ENCODE measurements around the gene PRPF38B.

PRPF38B gene

GRCh38 chr1:108718927-108719655, 27.0 kb downstream of the PRPF38B start:
- Histone ChIP-seq H3K9me3 (ENCODE audit: control insufficient read depth, insufficient read depth, low read length) (no peaks in the 10 kb centered on the region), H3K4me1 (ENCODE audit: control insufficient read depth, insufficient read depth, low read length) (peaks cover 5% of the 10 kb centered on the region; the same call in 1 of the 2 replicates), H3K27ac (ENCODE audit: low read length) (no peak overlapping the region), H3K4me3 (ENCODE audit: low read length) (no peak overlapping the region), H3K27me3 (ENCODE audit: control insufficient read depth, insufficient read depth, low read length) (no peaks in the 10 kb centered on the region), H3K36me3 (ENCODE audit: control insufficient read depth, insufficient read depth, low read length) (no peaks in the 10 kb centered on the region)
- no peak for DNase-seq (ENCODE audit: low read depth, low spot score)
- WGBS (ENCODE audit: insufficient coverage, insufficient read length) = no CpG with 5 or more reads among the region's 6 CpGs

- no peaks in the 10 kb centered on the region for H3K9me3 ChIP-seq (ENCODE audit: control insufficient read depth, insufficient read depth, low read length)
- H3K27ac ChIP-seq (ENCODE audit: low read length) = no peak overlapping the region
- H3K4me3 ChIP-seq (ENCODE audit: low read length) = no peak overlapping the region
- H3K27me3 ChIP-seq (ENCODE audit: control insufficient read depth, insufficient read depth, low read length) = no peaks in the 10 kb centered on the region
- H3K4me1 ChIP-seq (ENCODE audit: control insufficient read depth, insufficient read depth, low read length) = peaks cover 5% of the 10 kb centered on the region; the same call in 1 of the 2 replicates
- H3K36me3 ChIP-seq (ENCODE audit: control insufficient read depth, insufficient read depth, low read length) = no peaks in the 10 kb centered on the region
- no CpG with 5 or more reads among the region's 8 CpGs for WGBS (ENCODE audit: insufficient coverage, insufficient read length)
- no peak for DNase-seq (ENCODE audit: low read depth, low spot score)
Observed at GRCh38 chr1:108719656-108720435, 27.7 kb downstream of the PRPF38B start.

GRCh38 chr1:108722292-108722691, 30.2 kb downstream of the PRPF38B start:
- Histone ChIP-seq H3K36me3 (ENCODE audit: control insufficient read depth, insufficient read depth, low read length) (no peaks in the 10 kb centered on the region), H3K27ac (ENCODE audit: low read length) (no peak overlapping the region), H3K27me3 (ENCODE audit: control insufficient read depth, insufficient read depth, low read length) (no peaks in the 10 kb centered on the region), H3K4me1 (ENCODE audit: control insufficient read depth, insufficient read depth, low read length) (peaks cover 5% of the 10 kb centered on the region; the same call in 1 of the 2 replicates), H3K4me3 (ENCODE audit: low read length) (no peak overlapping the region), H3K9me3 (ENCODE audit: control insufficient read depth, insufficient read depth, low read length) (no peaks in the 10 kb centered on the region)
- DNase-seq (ENCODE audit: low read depth, low spot score) = no peak
- no CpG with 5 or more reads among the region's 6 CpGs for WGBS (ENCODE audit: insufficient coverage, insufficient read length)

GRCh38 chr1:108725906-108726305, 33.8 kb downstream of the PRPF38B start:
- Histone ChIP-seq H3K36me3 (ENCODE audit: control insufficient read depth, insufficient read depth, low read length) (no peaks in the 10 kb centered on the region), H3K4me3 (ENCODE audit: low read length) (no peak overlapping the region), H3K27ac (ENCODE audit: low read length) (no peak overlapping the region), H3K4me1 (ENCODE audit: control insufficient read depth, insufficient read depth, low read length) (no peaks in the 10 kb centered on the region), H3K27me3 (ENCODE audit: control insufficient read depth, insufficient read depth, low read length) (no peaks in the 10 kb centered on the region), H3K9me3 (ENCODE audit: control insufficient read depth, insufficient read depth, low read length) (no peaks in the 10 kb centered on the region)
- no CpG with 5 or more reads among the region's 1 CpG for WGBS (ENCODE audit: insufficient coverage, insufficient read length)
- no peak for DNase-seq (ENCODE audit: low read depth, low spot score)

GRCh38 chr1:108728327-108728923, 36.3 kb downstream of the PRPF38B start:
- H3K27ac ChIP-seq (ENCODE audit: low read length) = no peak overlapping the region
- WGBS (ENCODE audit: insufficient coverage, insufficient read length) = no CpG with 5 or more reads among the region's 8 CpGs
- no peaks in the 10 kb centered on the region for H3K9me3 ChIP-seq (ENCODE audit: control insufficient read depth, insufficient read depth, low read length)
- no peak for DNase-seq (ENCODE audit: low read depth, low spot score)
- H3K27me3 ChIP-seq (ENCODE audit: control insufficient read depth, insufficient read depth, low read length) = no peaks in the 10 kb centered on the region
- H3K4me3 ChIP-seq (ENCODE audit: low read length) = no peak overlapping the region
- H3K36me3 ChIP-seq (ENCODE audit: control insufficient read depth, insufficient read depth, low read length) = no peaks in the 10 kb centered on the region
- no peaks in the 10 kb centered on the region for H3K4me1 ChIP-seq (ENCODE audit: control insufficient read depth, insufficient read depth, low read length)

- WGBS (ENCODE audit: insufficient coverage, insufficient read length) = no CpG with 5 or more reads among the region's 4 CpGs
- H3K4me3 ChIP-seq (ENCODE audit: low read length) = no peak overlapping the region
- H3K27me3 ChIP-seq (ENCODE audit: control insufficient read depth, insufficient read depth, low read length) = no peaks in the 10 kb centered on the region
- H3K36me3 ChIP-seq (ENCODE audit: control insufficient read depth, insufficient read depth, low read length) = no peaks in the 10 kb centered on the region
- H3K27ac ChIP-seq (ENCODE audit: low read length) = no peak overlapping the region
- H3K9me3 ChIP-seq (ENCODE audit: control insufficient read depth, insufficient read depth, low read length) = no peaks in the 10 kb centered on the region
- no peak for DNase-seq (ENCODE audit: low read depth, low spot score)
- H3K4me1 ChIP-seq (ENCODE audit: control insufficient read depth, insufficient read depth, low read length) = no peaks in the 10 kb centered on the region
Observed at GRCh38 chr1:108729481-108729880, 37.4 kb downstream of the PRPF38B start.

GRCh38 chr1:108732398-108732797, 40.3 kb downstream of the PRPF38B start:
- no peaks in the 10 kb centered on the region for H3K9me3 ChIP-seq (ENCODE audit: control insufficient read depth, insufficient read depth, low read length)
- no peaks in the 10 kb centered on the region for H3K27me3 ChIP-seq (ENCODE audit: control insufficient read depth, insufficient read depth, low read length)
- no peaks in the 10 kb centered on the region for H3K36me3 ChIP-seq (ENCODE audit: control insufficient read depth, insufficient read depth, low read length)
- H3K4me3 ChIP-seq (ENCODE audit: low read length) = no peak overlapping the region
- no CpG with 5 or more reads among the region's 1 CpG for WGBS (ENCODE audit: insufficient coverage, insufficient read length)
- no peak overlapping the region for H3K27ac ChIP-seq (ENCODE audit: low read length)
- DNase-seq (ENCODE audit: low read depth, low spot score) = no peak
- H3K4me1 ChIP-seq (ENCODE audit: control insufficient read depth, insufficient read depth, low read length) = no peaks in the 10 kb centered on the region

GRCh38 chr1:108734171-108734865, 42.2 kb downstream of the PRPF38B start:
- Histone ChIP-seq H3K9me3 (ENCODE audit: control insufficient read depth, insufficient read depth, low read length) (no peaks in the 10 kb centered on the region), H3K4me3 (ENCODE audit: low read length) (no peak overlapping the region), H3K4me1 (ENCODE audit: control insufficient read depth, insufficient read depth, low read length) (no peaks in the 10 kb centered on the region), H3K36me3 (ENCODE audit: control insufficient read depth, insufficient read depth, low read length) (no peaks in the 10 kb centered on the region), H3K27me3 (ENCODE audit: control insufficient read depth, insufficient read depth, low read length) (no peaks in the 10 kb centered on the region), H3K27ac (ENCODE audit: low read length) (no peak overlapping the region)
- no CpG with 5 or more reads among the region's 1 CpG for WGBS (ENCODE audit: insufficient coverage, insufficient read length)
- DNase-seq (ENCODE audit: low read depth, low spot score) = no peak

- no peaks in the 10 kb centered on the region for H3K36me3 ChIP-seq (ENCODE audit: control insufficient read depth, insufficient read depth, low read length)
- no peak overlapping the region for H3K4me3 ChIP-seq (ENCODE audit: low read length)
- no peaks in the 10 kb centered on the region for H3K27me3 ChIP-seq (ENCODE audit: control insufficient read depth, insufficient read depth, low read length)
- H3K4me1 ChIP-seq (ENCODE audit: control insufficient read depth, insufficient read depth, low read length) = no peaks in the 10 kb centered on the region
- H3K27ac ChIP-seq (ENCODE audit: low read length) = no peak overlapping the region
- no CpG with 5 or more reads among the region's 6 CpGs for WGBS (ENCODE audit: insufficient coverage, insufficient read length)
- DNase-seq (ENCODE audit: low read depth, low spot score) = no peak
- H3K9me3 ChIP-seq (ENCODE audit: control insufficient read depth, insufficient read depth, low read length) = no peaks in the 10 kb centered on the region
Observed at GRCh38 chr1:108742253-108742652, 50.1 kb downstream of the PRPF38B start.

- Histone ChIP-seq H3K27me3 (ENCODE audit: control insufficient read depth, insufficient read depth, low read length) (no peaks in the 10 kb centered on the region), H3K36me3 (ENCODE audit: control insufficient read depth, insufficient read depth, low read length) (no peaks in the 10 kb centered on the region), H3K4me1 (ENCODE audit: control insufficient read depth, insufficient read depth, low read length) (no peaks in the 10 kb centered on the region), H3K9me3 (ENCODE audit: control insufficient read depth, insufficient read depth, low read length) (no peaks in the 10 kb centered on the region), H3K4me3 (ENCODE audit: low read length) (no peak overlapping the region), H3K27ac (ENCODE audit: low read length) (no peak overlapping the region)
- DNase-seq (ENCODE audit: low read depth, low spot score) = no peak
- WGBS (ENCODE audit: insufficient coverage, insufficient read length) = no CpG with 5 or more reads among the region's 3 CpGs
Observed at GRCh38 chr1:108745980-108746381, 53.9 kb downstream of the PRPF38B start.
